GM12878 (cell line): ENCODE data around the gene WNK2. TPM values are rescaled to one million over a fixed set of nuclear protein-coding genes. Genes with fewer than 3 reads are reported as not detected.

Experiments used
- ATAC-seq: fragments of 200-7000 bp; cut with Tn5 transposase; 3 replicates; pipeline ENCODE4 v1.9.1; 2020; ENCODE audit warnings: mild to moderate bottlenecking, moderate library complexity
- BruUV-seq: library from RNA; stranded (reverse); fragments of 400-500 nt; replicated peaks from 2 replicates; lab custom pipeline; 2021; lab: Mats Ljungman, UMichigan
- CTCF ChIA-PET: fragments of 300-600 bp; sonication (Branson Sonifier 250); formaldehyde crosslinking; extraction: SDS; loops from one replicate; lab custom pipeline; 2021; ENCODE audit warnings: inconsistent platforms; lab: Yijun Ruan, JAX
- POLR2A ChIA-PET: fragments of 350-600 bp; formaldehyde crosslinking; extraction: SDS; loops from one replicate; lab custom pipeline; 2021; ENCODE audit warnings: inconsistent platforms; lab: Charles Lee
- RAD21 ChIA-PET: fragments of 300-600 bp; sonication (Branson Sonifier 250); formaldehyde crosslinking; loops from one replicate; lab custom pipeline; 2023; ENCODE audit warnings: antibody characterized with exemption; ENCODE audit not compliant: unreplicated experiment; lab: Charles Lee
- SMC1A ChIA-PET: fragments of 300-600 bp; sonication (Branson Sonifier 250); formaldehyde crosslinking; loops from one replicate; lab custom pipeline; 2023; ENCODE audit not compliant: unreplicated experiment, uncharacterized antibody; lab: Charles Lee
- DNase-seq: peaks from one replicate; pipeline ENCODE4 v3.0.0-alpha.2; 2011; ENCODE audit warnings: low read depth, low spot score
- FAIRE-seq: peaks from 3 replicates; lab custom pipeline; 2011; peaks lifted over from hg19 to GRCh38; lab: Jason Lieb, UNC
- H2AFZ ChIP-seq: 2 replicates; pipeline ENCODE4 v1.6.0; 2011; ENCODE audit warnings: low read depth, low read length, control low read depth; ENCODE audit not compliant: control insufficient read depth
- H3K27ac ChIP-seq: 2 replicates; pipeline ENCODE4 v1.5.1; 2011; ENCODE audit warnings: control low read depth; ENCODE audit not compliant: control insufficient read depth, insufficient read depth
- H3K27me3 ChIP-seq, 2 experiments: replicated peaks in 1 of 2; 2 replicates each; pipeline versions ENCODE4 v1.6.0 to v1.6.1; 2011; ENCODE audit warnings: low read length in 1 of 2; ENCODE audit not compliant: control insufficient read depth in 2 of 2, insufficient read depth in 2 of 2
- H3K36me3 ChIP-seq, 2 experiments: 2 replicates each; pipeline ENCODE4 v1.5.1; 2011; ENCODE audit warnings: low read length in 1 of 2; ENCODE audit not compliant: control insufficient read depth in 2 of 2, insufficient read depth in 2 of 2
- H3K4me1 ChIP-seq: 2 replicates; pipeline ENCODE4 v1.6.1; 2011; ENCODE audit warnings: mild to moderate bottlenecking, low read length, moderate library complexity, mixed read lengths; ENCODE audit not compliant: control insufficient read depth, insufficient read depth
- H3K4me2 ChIP-seq: 2 replicates; pipeline ENCODE4 v1.6.0; 2011; ENCODE audit warnings: control low read depth; ENCODE audit not compliant: control insufficient read depth, insufficient read depth
- H3K4me3 ChIP-seq: fragments of 200-600 bp; sonication (generic); 2 replicates; pipeline ENCODE4 v1.5.1; 2016
- H3K79me2 ChIP-seq: 2 replicates; pipeline ENCODE4 v1.6.0; 2011; ENCODE audit warnings: low read length; ENCODE audit not compliant: control insufficient read depth, insufficient read depth
- H3K9ac ChIP-seq: 2 replicates; pipeline ENCODE4 v1.8.0; 2011; ENCODE audit warnings: low read length, control low read depth, mixed read lengths; ENCODE audit not compliant: control insufficient read depth, insufficient read depth
- H3K9me3 ChIP-seq: replicated peaks from 3 replicates; pipeline ENCODE4 v1.5.1; 2011; ENCODE audit warnings: mild to moderate bottlenecking, low read length; ENCODE audit not compliant: control insufficient read depth, insufficient read depth
- H4K20me1 ChIP-seq: 2 replicates; pipeline ENCODE4 v1.6.0; 2011; ENCODE audit not compliant: control insufficient read depth, insufficient read depth
- NFYA ChIP-seq: IDR thresholded peaks from 2 replicates; pipeline ENCODE4 v1.6.1; 2011; ENCODE audit warnings: low read depth, mild to moderate bottlenecking, low read length, improper control_type of control experiment, borderline replicate concordance
- RCOR1 ChIP-seq: conservative IDR thresholded peaks from 2 replicates; pipeline ENCODE4 v1.6.1; 2012; ENCODE audit warnings: low read depth, low read length, improper control_type of control experiment
- SPI1 ChIP-seq: IDR thresholded peaks from 2 replicates; pipeline ENCODE4 v1.6.1; 2011; ENCODE audit warnings: low read depth, mild to moderate bottlenecking, low read length, moderate library complexity, borderline replicate concordance; ENCODE audit not compliant: insufficient read depth
- USF2 ChIP-seq: IDR thresholded peaks from 2 replicates; pipeline ENCODE4 v1.6.1; 2011; ENCODE audit warnings: low read depth, low read length, improper control_type of control experiment, borderline replicate concordance
- WGBS: methylation state at CpG from one replicate; pipeline ENCODE4 v1.1.6; 2016; ENCODE audit warnings: low lambda C conversion rate; ENCODE audit not compliant: insufficient replicate concordance, insufficient coverage; ENCODE audit errors: missing lambda C conversion rate; 5-methylcytosine and 5-hydroxymethylcytosine counted together
- in situ Hi-C: fragments of 300-500 bp; cut with MboI; formaldehyde crosslinking; loops from 9 replicates; pipeline ENCODE4 v1.14.3; 2018; ENCODE audit warnings: mixed read lengths
- intact Hi-C: fragments of 100-400 bp; cut with micrococcal nuclease; formaldehyde crosslinking; loops from one replicate; pipeline ENCODE4 v1.14.2; 2022; ENCODE audit not compliant: unreplicated experiment
- polyA plus RNA-seq, 11 experiments: library from polyadenylated mRNA; depleted of rRNA in 4 of 11; unstranded in 6 of 11; stranded (reverse) in 5 of 11; fragments of >200 nt; fragmentation: Nextera tagmentation in 4 of 11; fragmentation: Illumina TruSeq in 1 of 11; extraction: Ambion mirVana in 4 of 11; extraction: Trizol in 1 of 11; gene quantifications; 1 replicate in 1 of 11; 2 replicates in 10 of 11; pipeline versions ENCODE4 v1.2.1 to v1.2.3, GENCODE V29; 2011 to 2016; ENCODE audit warnings: inconsistent platforms in 2 of 11, missing spikeins in 2 of 11, low read depth in 1 of 11
- total RNA-seq, 4 experiments: library from RNA; depleted of rRNA in 3 of 4; stranded (reverse); fragments of >200 nt in 3 of 4; fragmentation: Illumina TruSeq in 1 of 4; extraction: Trizol in 1 of 4; gene quantifications; 2 replicates each; pipeline versions ENCODE4 v1.2.1 to v1.2.3, GENCODE V29; 2013 to 2021

The WNK2 gene
- total and polyA plus RNA-seq, 10 of the 15 experiments (the other 5 are each of a cell fraction or from before 2014, with no cell fraction given) = 0.15 TPM; not detected in 9

- TF ChIP-seq USF2 (no peak), NFYA (no peak)
Measured at GRCh38 chr9:93190133-93190525, 6.2 kb downstream of the WNK2 start (continued).

- WGBS = 35% methylated on average over 17 of the region's 17 CpGs
- FAIRE-seq (no peak), ATAC-seq (no peak), DNase-seq (no peak)
- Histone ChIP-seq H4K20me1 (no peaks in the 10 kb centered on the region), H3K36me3 (no peaks in the 10 kb centered on the region), H3K9me3 (no peaks in the 10 kb centered on the region), H2AFZ (no peak overlapping the region), H3K4me2 (no peak overlapping the region), H3K4me1 (no peaks in the 10 kb centered on the region), H3K27ac (no peak overlapping the region), H3K79me2 (no peaks in the 10 kb centered on the region), H3K9ac (no peak overlapping the region), H3K27me3 (no peaks in the 10 kb centered on the region; a peak in 2 of 4 replicates), H3K4me3 (no peak overlapping the region)
- intact Hi-C loops = no loop called here
- SMC1A ChIA-PET = interaction anchor here (1.0 kb wide), 1 partner anchor 194 kb away, joined by 3 read pairs; no protein-coding TSS in a partner anchor
- POLR2A ChIA-PET = no interaction called here
- no peak for TF ChIP-seq SPI1
- in situ Hi-C loops = no loop called here
- BruUV-seq = no TSS peak
- RAD21 ChIA-PET = no interaction called here
- CTCF ChIA-PET = no interaction called here
Measured at GRCh38 chr9:93190656-93191353, 6.9 kb downstream of the WNK2 start.

- BruUV-seq = no TSS peak
- POLR2A ChIA-PET = no interaction called here
Measured at GRCh38 chr9:93191354-93191660, 7.4 kb downstream of the WNK2 start.

More at GRCh38 chr9:93191354-93191660, 7.4 kb downstream of the WNK2 start:
- ChIA-PET RAD21 (no interaction called here), SMC1A (no interaction called here), CTCF (no interaction called here)
- Histone ChIP-seq H3K27me3 (no peaks in the 10 kb centered on the region; a peak in 2 of 4 replicates), H3K9me3 (no peaks in the 10 kb centered on the region), H3K79me2 (no peaks in the 10 kb centered on the region), H3K4me2 (no peak overlapping the region), H3K36me3 (no peaks in the 10 kb centered on the region), H4K20me1 (no peaks in the 10 kb centered on the region), H3K27ac (no peak overlapping the region), H3K4me3 (no peak overlapping the region), H2AFZ (no peak overlapping the region), H3K4me1 (no peaks in the 10 kb centered on the region), H3K9ac (no peak overlapping the region)
- FAIRE-seq (no peak), DNase-seq (no peak), ATAC-seq (no peak)
- TF ChIP-seq RCOR1 = no peak
- in situ Hi-C loops = no loop called here
- intact Hi-C loops = no loop called here
- 19% methylated on average over 5 of the region's 5 CpGs for WGBS
